Colonic mucosa (tissue), 4 donors: ENCODE measurements around the gene AP2M1. TPM values are rescaled to one million over a fixed set of nuclear protein-coding genes. Genes with fewer than 3 reads are reported as not detected.

Experiments
- DNase-seq: peaks from one replicate; pipeline ENCODE4 v3.0.0-alpha.2; 2020
- H3K27ac ChIP-seq: fragments of 200-600 bp; one replicate; pipeline ENCODE4 v1.8.0; 2021
- H3K27me3 ChIP-seq: fragments of 200-600 bp; one replicate; pipeline ENCODE4 v1.8.0; 2021
- H3K36me3 ChIP-seq: fragments of 200-600 bp; one replicate; pipeline ENCODE4 v1.8.0; 2021
- H3K4me1 ChIP-seq: fragments of 200-600 bp; one replicate; pipeline ENCODE4 v1.8.0; 2021; ENCODE audit warnings: mild to moderate bottlenecking
- H3K4me3 ChIP-seq: fragments of 200-600 bp; one replicate; pipeline ENCODE4 v1.8.0; 2021
- H3K9ac ChIP-seq, 2 donors: one replicate each; pipeline ENCODE4 v1.7.0; 2013; ENCODE audit warnings: control low read depth in 2 of 2, low read depth in 2 of 2, low read length in 2 of 2
- H3K9me3 ChIP-seq: fragments of 200-600 bp; one replicate; pipeline ENCODE4 v1.8.0; 2021
- CTCF ChIP-seq: fragments of 200-600 bp; IDR thresholded peaks from one replicate; pipeline ENCODE4 v1.8.0; 2022; ENCODE audit warnings: antibody characterized with exemption, mild to moderate bottlenecking
- intact Hi-C: fragments of 100-400 bp; cut with DNase I; formaldehyde crosslinking; loops from one replicate; pipeline ENCODE4 v1.14.1; 2022
- total RNA-seq, 2 donors: library from RNA; stranded (reverse); fragmentation: NEBNext Ultra II Directional in 1 of 2; extraction: Animal tissue kit (Norgen Biotek cat#: 25700) in 1 of 2; gene quantifications; one replicate each; pipeline ENCODE4 v1.2.1, GENCODE V29; 2021
- donor health status: healthy.
- donor health status: DM: no; HTN: no; CAD: no.
- donor health status: DM: no; HTN: no; CAD: no.

The AP2M1 gene
- total RNA-seq, 2 donors from 2014 or later: 206 to 255 TPM

DNA sequence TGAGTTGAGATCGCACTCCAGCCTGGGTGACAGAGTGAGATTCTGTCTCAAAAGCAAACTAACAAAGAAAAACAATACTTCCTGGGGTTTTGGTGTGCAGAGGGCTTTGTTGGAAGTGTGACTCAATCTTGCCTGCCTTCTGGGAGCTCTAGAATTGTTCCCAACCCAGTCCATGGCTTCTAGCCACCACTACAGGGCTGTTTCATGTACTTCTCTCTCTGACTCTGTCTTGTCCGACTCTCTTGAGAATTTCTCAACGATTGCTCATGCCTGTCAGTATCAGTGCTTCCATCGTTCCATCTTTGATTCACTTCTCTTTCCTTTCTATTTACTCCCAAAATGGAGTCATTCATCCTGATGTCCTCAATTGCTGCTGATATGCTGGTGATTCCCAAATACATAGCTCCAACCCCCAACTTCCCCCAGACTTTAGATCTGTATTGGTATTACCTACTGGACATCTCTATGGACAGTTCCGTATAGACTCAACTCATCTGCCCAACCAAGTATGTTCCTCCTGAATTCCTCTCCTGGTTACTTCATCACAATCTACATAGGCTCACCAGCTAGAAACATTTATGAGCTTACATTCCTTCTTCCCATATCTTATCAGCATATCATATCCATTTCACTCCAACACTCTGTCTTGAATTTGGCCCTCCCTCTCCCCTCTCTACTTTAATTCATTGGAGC is 1.8 kb upstream of the AP2M1 start:
- Histone ChIP-seq H3K9me3 (no peaks in the 10 kb centered on the region), H3K9ac (no peak overlapping the region), H3K27ac (no peak overlapping the region), H3K36me3 (peaks cover 7% of the 10 kb centered on the region), H3K4me3 (no peak overlapping the region), H3K27me3 (no peaks in the 10 kb centered on the region), H3K4me1 (peaks cover 12% of the 10 kb centered on the region)
- TF ChIP-seq CTCF: no peak
- DNase-seq: no peak
- intact Hi-C loops: no loop called here

DNA sequence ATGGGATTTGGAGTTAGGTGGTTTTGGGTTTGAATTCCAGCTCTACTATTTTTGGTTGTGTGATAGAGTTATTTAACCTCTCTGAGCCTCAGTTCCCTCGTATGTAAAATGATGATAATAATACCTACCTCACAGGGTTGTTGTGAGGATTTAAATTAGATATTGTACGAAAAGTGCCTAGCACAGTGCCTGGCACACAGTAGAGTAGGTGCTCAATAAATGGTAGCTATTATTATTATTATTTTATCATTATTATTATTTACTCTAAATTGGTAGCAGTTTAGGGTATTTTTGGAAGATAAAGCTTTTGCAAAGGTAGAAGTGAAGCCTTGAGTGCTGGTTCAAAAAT is 1.3 kb upstream of the AP2M1 start:
- DNase-seq: no peak
- Histone ChIP-seq H3K4me1 (peaks cover 12% of the 10 kb centered on the region), H3K4me3 (no peak overlapping the region), H3K9me3 (no peaks in the 10 kb centered on the region), H3K9ac (no peak overlapping the region), H3K27me3 (no peaks in the 10 kb centered on the region), H3K27ac (no peak overlapping the region), H3K36me3 (peaks cover 8% of the 10 kb centered on the region)
- no peak for TF ChIP-seq CTCF
- intact Hi-C loops: no loop called here

DNA sequence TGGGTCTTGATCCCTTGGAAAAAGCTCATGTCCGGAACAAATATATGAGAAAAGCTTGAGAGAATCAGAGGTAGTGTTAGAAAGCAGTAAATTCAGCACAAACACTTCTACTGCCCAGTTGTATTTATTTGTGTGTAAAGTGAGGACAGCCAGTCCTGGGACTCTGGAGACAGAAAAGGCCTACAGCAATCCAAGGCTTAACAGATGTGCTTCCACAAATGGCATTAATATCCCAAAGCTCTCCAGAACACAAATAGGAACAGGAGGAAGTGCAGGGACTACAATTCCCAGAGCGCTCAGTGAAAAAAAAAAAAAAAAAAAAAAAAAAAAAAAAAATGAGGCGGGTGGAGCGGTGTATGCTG is 390 bp upstream of the AP2M1 start:
- Histone ChIP-seq H3K36me3 (peaks cover 12% of the 10 kb centered on the region), H3K27ac (no peak overlapping the region), H3K27me3 (no peaks in the 10 kb centered on the region), H3K9ac (no peak overlapping the region), H3K4me1 (peaks cover 12% of the 10 kb centered on the region), H3K9me3 (no peaks in the 10 kb centered on the region), H3K4me3 (no peak overlapping the region)
- TF ChIP-seq CTCF: no peak
- intact Hi-C loops: no loop called here
- DNase-seq: no peak

GRCh38 chr3:184175506-184175905 is 851 bp downstream of the AP2M1 start:
- intact Hi-C loops: no loop called here

GRCh38 chr3:184175981-184176376 is 1.3 kb downstream of the AP2M1 start:
- H3K36me3 ChIP-seq: peaks cover 23% of the 10 kb centered on the region
- intact Hi-C loops: no loop called here

More at GRCh38 chr3:184175506-184175905, 851 bp downstream of the AP2M1 start:
- peak overlapping the region; percentile 96 to 100 for H3K9ac ChIP-seq
- TF ChIP-seq CTCF: no peak
- peak overlapping the region; percentile 93 for H3K4me3 ChIP-seq
- H3K27ac ChIP-seq: peak overlapping the region; percentile 61
- no peaks in the 10 kb centered on the region for H3K9me3 ChIP-seq
- peaks cover 23% of the 10 kb centered on the region for H3K36me3 ChIP-seq
- H3K27me3 ChIP-seq: no peaks in the 10 kb centered on the region
- DNase-seq: peak; percentile 37
- peaks cover 12% of the 10 kb centered on the region for H3K4me1 ChIP-seq

More at GRCh38 chr3:184175981-184176376, 1.3 kb downstream of the AP2M1 start:
- H3K27ac ChIP-seq: peak overlapping the region; percentile 61
- no peak for DNase-seq
- peak overlapping the region; percentile 60 to 96 for H3K9ac ChIP-seq
- H3K4me3 ChIP-seq: peak overlapping the region; percentile 93
- TF ChIP-seq CTCF: no peak
- no peaks in the 10 kb centered on the region for H3K9me3 ChIP-seq
- H3K27me3 ChIP-seq: no peaks in the 10 kb centered on the region
- H3K4me1 ChIP-seq: peaks cover 12% of the 10 kb centered on the region
